GM12878 (cell line): ENCODE data around the gene KLHL7. TPM values are rescaled to one million over a fixed set of nuclear protein-coding genes. Genes with fewer than 3 reads are reported as not detected.

Source experiments
- BCL11A ChIP-seq: IDR thresholded peaks from 2 replicates; pipeline ENCODE4 v1.6.1; 2011; ENCODE audit warnings: low read depth, low read length
- HDAC2 ChIP-seq: fragments of 200-600 bp; sonication (generic); IDR thresholded peaks from 2 replicates; pipeline ENCODE4 v1.6.1; 2017
- JUND ChIP-seq: IDR thresholded peaks from 2 replicates; pipeline ENCODE4 v1.6.1; 2012; ENCODE audit warnings: low read depth, mild to moderate bottlenecking, low read length, improper control_type of control experiment, moderate library complexity
- KAT2A ChIP-seq: conservative IDR thresholded peaks from 2 replicates; pipeline ENCODE4 v1.6.1; 2011; ENCODE audit warnings: low read depth, low read length; ENCODE audit not compliant: control insufficient read depth
- MTA3 ChIP-seq: IDR thresholded peaks from 2 replicates; pipeline ENCODE4 v1.6.1; 2012; ENCODE audit warnings: low read length, inconsistent platforms, borderline replicate concordance
- MXI1 ChIP-seq: fragments of 150-350 bp; IDR thresholded peaks from 2 replicates; pipeline ENCODE4 v1.6.1; 2011; ENCODE audit warnings: low read depth, mild to moderate bottlenecking, inconsistent platforms, low read length, improper control_type of control experiment
- NBN ChIP-seq: fragments of 450-650 bp; IDR thresholded peaks from 2 replicates; pipeline ENCODE4 v1.6.1; 2016
- POLR2A ChIP-seq: IDR thresholded peaks from 2 replicates; pipeline ENCODE4 v1.6.1; 2011; ENCODE audit warnings: low read depth, mild to moderate bottlenecking, low read length
- RB1 ChIP-seq: fragments of 450-650 bp; formaldehyde crosslinking; IDR thresholded peaks from 2 replicates; pipeline ENCODE4 v1.6.1; 2017; ENCODE audit warnings: mild to moderate bottlenecking, borderline replicate concordance
- RBBP5 ChIP-seq: fragments of 200-600 bp; sonication (generic); conservative IDR thresholded peaks from 2 replicates; pipeline ENCODE4 v1.6.1; 2016
- RCOR1 ChIP-seq: conservative IDR thresholded peaks from 2 replicates; pipeline ENCODE4 v1.6.1; 2012; ENCODE audit warnings: low read depth, low read length, improper control_type of control experiment
- RFX5 ChIP-seq: IDR thresholded peaks from 2 replicates; pipeline ENCODE4 v1.6.1; 2011; ENCODE audit warnings: low read depth, low read length, improper control_type of control experiment
- SMARCA5 ChIP-seq: fragments of 450-650 bp; IDR thresholded peaks from 2 replicates; pipeline ENCODE4 v1.6.1; 2017; ENCODE audit warnings: mild to moderate bottlenecking
- SMC3 ChIP-seq: IDR thresholded peaks from 2 replicates; pipeline ENCODE4 v1.6.1; 2011; ENCODE audit warnings: low read length, improper control_type of control experiment, borderline replicate concordance
- SREBF1 ChIP-seq: IDR thresholded peaks from 2 replicates; pipeline ENCODE4 v1.6.1; 2012; ENCODE audit warnings: mild to moderate bottlenecking, low read length
- SRF ChIP-seq, 2 experiments: IDR thresholded peaks; 2 replicates each; pipeline ENCODE4 v1.6.1; 2011; ENCODE audit warnings: low read depth in 2 of 2, low read length in 2 of 2, mild to moderate bottlenecking in 1 of 2, moderate library complexity in 1 of 2
- TAF1 ChIP-seq: IDR thresholded peaks from 2 replicates; pipeline ENCODE4 v1.6.1; 2011; ENCODE audit warnings: mild to moderate bottlenecking, low read depth, low read length, borderline replicate concordance
- WRNIP1 ChIP-seq: IDR thresholded peaks from 2 replicates; pipeline ENCODE4 v1.6.1; 2011; ENCODE audit warnings: low read depth, low read length, improper control_type of control experiment, borderline replicate concordance
- ZNF24 ChIP-seq: fragments of 450-650 bp; IDR thresholded peaks from 2 replicates; pipeline ENCODE4 v1.6.1; 2017; ENCODE audit warnings: antibody characterized with exemption, mild to moderate bottlenecking
- ZNF274 ChIP-seq: IDR thresholded peaks from one replicate; pipeline ENCODE4 v1.8.0; 2011; ENCODE audit not compliant: insufficient read length, insufficient read depth
- ZNF622 ChIP-seq: fragments of 450-650 bp; IDR thresholded peaks from 2 replicates; pipeline ENCODE4 v1.6.1; 2017; ENCODE audit warnings: mild to moderate bottlenecking, inconsistent platforms
- polyA plus RNA-seq, 11 experiments: library from polyadenylated mRNA; depleted of rRNA in 4 of 11; unstranded in 6 of 11; stranded (reverse) in 5 of 11; fragments of >200 nt; fragmentation: Nextera tagmentation in 4 of 11; fragmentation: Illumina TruSeq in 1 of 11; extraction: Ambion mirVana in 4 of 11; extraction: Trizol in 1 of 11; gene quantifications; 1 replicate in 1 of 11; 2 replicates in 10 of 11; pipeline versions ENCODE4 v1.2.1 to v1.2.3, GENCODE V29; 2011 to 2016; ENCODE audit warnings: inconsistent platforms in 2 of 11, missing spikeins in 2 of 11, low read depth in 1 of 11
- total RNA-seq, 4 experiments: library from RNA; depleted of rRNA in 3 of 4; stranded (reverse); fragments of >200 nt in 3 of 4; fragmentation: Illumina TruSeq in 1 of 4; extraction: Trizol in 1 of 4; gene quantifications; 2 replicates each; pipeline versions ENCODE4 v1.2.1 to v1.2.3, GENCODE V29; 2013 to 2021
- TF ChIP-seq, protein P1 (sequence below): IDR thresholded peaks from 2 replicates; pipeline ENCODE4 v1.6.1; 2011; ENCODE audit warnings: low read depth, low read length, improper control_type of control experiment, borderline replicate concordance
- TF ChIP-seq, protein P2 (sequence below): fragments of 450-650 bp; IDR thresholded peaks from 2 replicates; pipeline ENCODE4 v1.6.1; 2017; ENCODE audit warnings: borderline replicate concordance
- TF ChIP-seq, protein P3 (sequence below): fragments of 450-650 bp; IDR thresholded peaks from 2 replicates; pipeline ENCODE4 v1.6.1; 2017; ENCODE audit warnings: mild to moderate bottlenecking, low read depth, inconsistent platforms; ENCODE audit not compliant: poor library complexity, severe bottlenecking
- TF ChIP-seq, protein P4 (sequence below): fragments of 450-650 bp; IDR thresholded peaks from 2 replicates; pipeline ENCODE4 v1.6.1; 2017; ENCODE audit warnings: antibody characterized with exemption, mild to moderate bottlenecking, moderate library complexity

Gene KLHL7
- total and polyA plus RNA-seq, 10 of the 15 experiments (the other 5 are each of a cell fraction or from before 2014, with no cell fraction given): 6.4 to 38.7 (median 20.9) TPM

GRCh38 chr7:23181684-23182553 is 76.3 kb downstream of the KLHL7 start, which contains the start of gene NUP42 (continued):
- peak; percentile 98 for TF ChIP-seq MXI1
- TF ChIP-seq SMC3: no peak
- peak; percentile 72; the same call in 1 of the 2 replicates for TF ChIP-seq TAF1
- TF ChIP-seq RCOR1: no peak
- TF ChIP-seq RBBP5: no peak
- no peak for TF ChIP-seq SREBF1
- no peak for TF ChIP-seq KAT2A
- no peak for TF ChIP-seq MTA3
- TF ChIP-seq ZNF274: no peak
- TF ChIP-seq POLR2A: peak; percentile 99
- TF ChIP-seq RB1: peak; percentile 73; the same call in 1 of the 2 replicates
- TF ChIP-seq, protein P1, sequence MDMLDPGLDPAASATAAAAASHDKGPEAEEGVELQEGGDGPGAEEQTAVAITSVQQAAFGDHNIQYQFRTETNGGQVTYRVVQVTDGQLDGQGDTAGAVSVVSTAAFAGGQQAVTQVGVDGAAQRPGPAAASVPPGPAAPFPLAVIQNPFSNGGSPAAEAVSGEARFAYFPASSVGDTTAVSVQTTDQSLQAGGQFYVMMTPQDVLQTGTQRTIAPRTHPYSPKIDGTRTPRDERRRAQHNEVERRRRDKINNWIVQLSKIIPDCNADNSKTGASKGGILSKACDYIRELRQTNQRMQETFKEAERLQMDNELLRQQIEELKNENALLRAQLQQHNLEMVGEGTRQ: no peak; the same call in 1 of the 2 replicates
- TF ChIP-seq JUND: peak; percentile 73; the same call in 1 of the 2 replicates
- TF ChIP-seq, protein P2, sequence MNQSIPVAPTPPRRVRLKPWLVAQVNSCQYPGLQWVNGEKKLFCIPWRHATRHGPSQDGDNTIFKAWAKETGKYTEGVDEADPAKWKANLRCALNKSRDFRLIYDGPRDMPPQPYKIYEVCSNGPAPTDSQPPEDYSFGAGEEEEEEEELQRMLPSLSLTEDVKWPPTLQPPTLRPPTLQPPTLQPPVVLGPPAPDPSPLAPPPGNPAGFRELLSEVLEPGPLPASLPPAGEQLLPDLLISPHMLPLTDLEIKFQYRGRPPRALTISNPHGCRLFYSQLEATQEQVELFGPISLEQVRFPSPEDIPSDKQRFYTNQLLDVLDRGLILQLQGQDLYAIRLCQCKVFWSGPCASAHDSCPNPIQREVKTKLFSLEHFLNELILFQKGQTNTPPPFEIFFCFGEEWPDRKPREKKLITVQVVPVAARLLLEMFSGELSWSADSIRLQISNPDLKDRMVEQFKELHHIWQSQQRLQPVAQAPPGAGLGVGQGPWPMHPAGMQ: no peak
- no peak for TF ChIP-seq WRNIP1
- TF ChIP-seq, protein P3, sequence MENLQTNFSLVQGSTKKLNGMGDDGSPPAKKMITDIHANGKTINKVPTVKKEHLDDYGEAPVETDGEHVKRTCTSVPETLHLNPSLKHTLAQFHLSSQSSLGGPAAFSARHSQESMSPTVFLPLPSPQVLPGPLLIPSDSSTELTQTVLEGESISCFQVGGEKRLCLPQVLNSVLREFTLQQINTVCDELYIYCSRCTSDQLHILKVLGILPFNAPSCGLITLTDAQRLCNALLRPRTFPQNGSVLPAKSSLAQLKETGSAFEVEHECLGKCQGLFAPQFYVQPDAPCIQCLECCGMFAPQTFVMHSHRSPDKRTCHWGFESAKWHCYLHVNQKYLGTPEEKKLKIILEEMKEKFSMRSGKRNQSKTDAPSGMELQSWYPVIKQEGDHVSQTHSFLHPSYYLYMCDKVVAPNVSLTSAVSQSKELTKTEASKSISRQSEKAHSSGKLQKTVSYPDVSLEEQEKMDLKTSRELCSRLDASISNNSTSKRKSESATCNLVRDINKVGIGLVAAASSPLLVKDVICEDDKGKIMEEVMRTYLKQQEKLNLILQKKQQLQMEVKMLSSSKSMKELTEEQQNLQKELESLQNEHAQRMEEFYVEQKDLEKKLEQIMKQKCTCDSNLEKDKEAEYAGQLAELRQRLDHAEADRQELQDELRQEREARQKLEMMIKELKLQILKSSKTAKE: peak; percentile 40
- no peak for TF ChIP-seq BCL11A
- TF ChIP-seq ZNF622: no peak
- TF ChIP-seq, protein P4, sequence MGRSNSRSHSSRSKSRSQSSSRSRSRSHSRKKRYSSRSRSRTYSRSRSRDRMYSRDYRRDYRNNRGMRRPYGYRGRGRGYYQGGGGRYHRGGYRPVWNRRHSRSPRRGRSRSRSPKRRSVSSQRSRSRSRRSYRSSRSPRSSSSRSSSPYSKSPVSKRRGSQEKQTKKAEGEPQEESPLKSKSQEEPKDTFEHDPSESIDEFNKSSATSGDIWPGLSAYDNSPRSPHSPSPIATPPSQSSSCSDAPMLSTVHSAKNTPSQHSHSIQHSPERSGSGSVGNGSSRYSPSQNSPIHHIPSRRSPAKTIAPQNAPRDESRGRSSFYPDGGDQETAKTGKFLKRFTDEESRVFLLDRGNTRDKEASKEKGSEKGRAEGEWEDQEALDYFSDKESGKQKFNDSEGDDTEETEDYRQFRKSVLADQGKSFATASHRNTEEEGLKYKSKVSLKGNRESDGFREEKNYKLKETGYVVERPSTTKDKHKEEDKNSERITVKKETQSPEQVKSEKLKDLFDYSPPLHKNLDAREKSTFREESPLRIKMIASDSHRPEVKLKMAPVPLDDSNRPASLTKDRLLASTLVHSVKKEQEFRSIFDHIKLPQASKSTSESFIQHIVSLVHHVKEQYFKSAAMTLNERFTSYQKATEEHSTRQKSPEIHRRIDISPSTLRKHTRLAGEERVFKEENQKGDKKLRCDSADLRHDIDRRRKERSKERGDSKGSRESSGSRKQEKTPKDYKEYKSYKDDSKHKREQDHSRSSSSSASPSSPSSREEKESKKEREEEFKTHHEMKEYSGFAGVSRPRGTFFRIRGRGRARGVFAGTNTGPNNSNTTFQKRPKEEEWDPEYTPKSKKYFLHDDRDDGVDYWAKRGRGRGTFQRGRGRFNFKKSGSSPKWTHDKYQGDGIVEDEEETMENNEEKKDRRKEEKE: no peak
- peak; percentile 100 for TF ChIP-seq NBN
- peak; percentile 28; the same call in 1 of the 2 replicates for TF ChIP-seq SMARCA5
- TF ChIP-seq HDAC2: 0 out of 2 replicates have a peak, but pooled peaks have one; percentile 58
- peak in 1 of 2 experiments; percentile 89; a peak in 3 of 4 replicates for TF ChIP-seq SRF (IDR thresholded peaks at IDR 0.05; ENCODE audit: low read depth in 2 of 2, low read length in 2 of 2)
- TF ChIP-seq RFX5: peak; percentile 94
- peak; percentile 13; the same call in 1 of the 2 replicates for TF ChIP-seq ZNF24
